K562 (cell line): Measurements from ENCODE around the gene PES1. TPM values are rescaled to one million over a fixed set of nuclear protein-coding genes. Genes with fewer than 3 reads are reported as not detected.

Experiments used
- ATAC-seq: fragments of 200-7000 bp; cut with Tn5 transposase; 3 replicates; pipeline ENCODE4 v1.9.1; 2020; ENCODE audit warnings: moderate library complexity
- BruUV-seq: library from RNA; stranded (reverse); fragments of 400-500 nt; replicated peaks from 2 replicates; lab custom pipeline; 2021; lab: Mats Ljungman, UMichigan
- CTCF ChIA-PET: fragments of 300-600 bp; formaldehyde crosslinking; extraction: SDS; loops from one replicate; lab custom pipeline; 2021; ENCODE audit warnings: low intra/inter-chr PET ratio; lab: Yijun Ruan, JAX
- POLR2A ChIA-PET: fragments of 300-600, 350-650 bp; sonication (Branson Sonifier 250); formaldehyde crosslinking; extraction: SDS; loops from one replicate; lab custom pipeline; 2021; ENCODE audit warnings: antibody characterized with exemption, inconsistent platforms; lab: Yijun Ruan, JAX
- DNase-seq, 4 experiments: peaks; one replicate each; pipeline versions ENCODE4 v3.0.0 to v3.0.0-alpha.2; 2011 to 2018; ENCODE audit warnings: low spot score in 3 of 4, mixed read lengths in 3 of 4; ENCODE audit errors: extremely low read depth in 1 of 4
- FAIRE-seq: peaks from 2 replicates; lab custom pipeline; 2011; peaks lifted over from hg19 to GRCh38; lab: Jason Lieb, UNC
- H2AFZ ChIP-seq: 2 replicates; pipeline ENCODE4 v1.6.0; 2011; ENCODE audit warnings: low read depth, low read length, control low read depth, inconsistent platforms
- H3K27ac ChIP-seq: fragments of 200-600 bp; 3 replicates; pipeline ENCODE4 v1.8.0; 2011; ENCODE audit warnings: low read depth, mild to moderate bottlenecking, control low read depth, inconsistent platforms, low read length, moderate library complexity, mixed read lengths; ENCODE audit errors: extremely low read depth
- H3K27me3 ChIP-seq, 2 experiments: fragments of 300-600 bp in 1 of 2; 2 replicates in 1 of 2; 3 replicates in 1 of 2; pipeline versions ENCODE4 v1.6.0 to v1.8.0; 2011; ENCODE audit warnings: inconsistent platforms in 2 of 2, low read length in 2 of 2, mild to moderate bottlenecking in 1 of 2, mixed read lengths in 1 of 2, moderate library complexity in 1 of 2; ENCODE audit not compliant: control insufficient read depth in 2 of 2, insufficient read depth in 2 of 2
- H3K36me3 ChIP-seq: fragments of 300-600 bp; 3 replicates; pipeline ENCODE4 v1.8.0; 2011; ENCODE audit warnings: mild to moderate bottlenecking, low read length, inconsistent platforms; ENCODE audit not compliant: control insufficient read depth, insufficient read depth
- H3K4me1 ChIP-seq, 2 experiments: fragments of 200-600 bp in 1 of 2; replicated peaks in 1 of 2; 2 replicates in 1 of 2; 3 replicates in 1 of 2; pipeline versions ENCODE4 v1.5.1 to v1.8.0; 2011; ENCODE audit warnings: inconsistent platforms in 2 of 2, low read length in 2 of 2, mild to moderate bottlenecking in 1 of 2, mixed read lengths in 1 of 2, moderate library complexity in 1 of 2; ENCODE audit not compliant: control insufficient read depth in 2 of 2, insufficient read depth in 2 of 2
- H3K4me2 ChIP-seq: 2 replicates; pipeline ENCODE4 v1.6.1; 2011; ENCODE audit warnings: low read length, control low read depth, inconsistent platforms, mixed read lengths; ENCODE audit not compliant: insufficient read depth
- H3K4me3 ChIP-seq: fragments of 200-600 bp; sonication (generic), shearing (Covaris generic); 2 replicates; pipeline ENCODE4 v1.5.1; 2016; ENCODE audit warnings: control low read depth, inconsistent platforms
- H3K79me2 ChIP-seq: fragments of 200-600 bp; 3 replicates; pipeline ENCODE4 v1.8.0; 2011; ENCODE audit warnings: low read length, inconsistent platforms; ENCODE audit not compliant: control insufficient read depth, insufficient read depth
- H3K9ac ChIP-seq, 2 experiments: 2 replicates each; pipeline versions ENCODE4 v1.6.0 to v1.6.1; 2011; ENCODE audit warnings: low read depth in 2 of 2, low read length in 2 of 2, control low read depth in 1 of 2, inconsistent platforms in 1 of 2, mild to moderate bottlenecking in 1 of 2, mixed read lengths in 1 of 2; ENCODE audit not compliant: insufficient read depth in 1 of 2
- H3K9me1 ChIP-seq: one replicate; pipeline ENCODE4 v1.6.0; 2011; ENCODE audit warnings: inconsistent platforms, mild to moderate bottlenecking, low read length, moderate library complexity; ENCODE audit not compliant: control insufficient read depth, insufficient read depth
- H3K9me3 ChIP-seq: replicated peaks from 2 replicates; pipeline ENCODE4 v1.5.1; 2011; ENCODE audit warnings: low read depth, low read length, inconsistent platforms; ENCODE audit not compliant: control insufficient read depth, insufficient read depth
- H4K20me1 ChIP-seq: replicated peaks from 2 replicates; pipeline ENCODE4 v1.6.1; 2011; ENCODE audit warnings: low read length, inconsistent platforms, mixed read lengths; ENCODE audit not compliant: control insufficient read depth, insufficient read depth
- BACH1 ChIP-seq: fragments of 200-800 bp; sonication (Bioruptor generic); IDR thresholded peaks from 2 replicates; pipeline ENCODE4 v1.6.1; 2016; ENCODE audit warnings: missing genetic modification characterization, missing compliant biosample characterization
- E2F3 ChIP-seq: fragments of 250-450 bp; sonication (Bioruptor Pico); IDR thresholded peaks from 2 replicates; pipeline ENCODE4 v1.4.0; 2020; ENCODE audit warnings: mild to moderate bottlenecking
- EZH2 ChIP-seq: IDR thresholded peaks from 2 replicates; pipeline ENCODE4 v1.6.1; 2012; ENCODE audit warnings: low read depth, mild to moderate bottlenecking, inconsistent platforms, low read length, borderline replicate concordance
- FOXK1 ChIP-seq: sonication (generic); formaldehyde crosslinking; IDR thresholded peaks from 2 replicates; pipeline ENCODE4 v1.8.0; 2022; ENCODE audit warnings: missing genetic modification reagents, mild to moderate bottlenecking, borderline replicate concordance
- GTF2E2 ChIP-seq: fragments of 200-800 bp; sonication (Bioruptor generic); IDR thresholded peaks from 2 replicates; pipeline ENCODE4 v1.6.1; 2016; ENCODE audit warnings: missing genetic modification characterization, missing compliant biosample characterization
- HNRNPLL ChIP-seq: fragments of 200-400 bp; formaldehyde crosslinking; IDR thresholded peaks from 2 replicates; pipeline ENCODE4 v1.6.1; 2017; ENCODE audit warnings: low read length, low read depth, mild to moderate bottlenecking; ENCODE audit not compliant: poor library complexity, severe bottlenecking
- KLF10 ChIP-seq: fragments of 250-450 bp; sonication (Bioruptor Pico); IDR thresholded peaks from 2 replicates; pipeline ENCODE4 v1.6.1; 2021; ENCODE audit warnings: matching md5 sums
- MCM5 ChIP-seq: fragments of 450-650 bp; IDR thresholded peaks from 2 replicates; pipeline ENCODE4 v1.6.1; 2016; ENCODE audit warnings: low read depth
- NFIC ChIP-seq: fragments of 450-650 bp; IDR thresholded peaks from 2 replicates; pipeline ENCODE4 v1.6.1; 2017; ENCODE audit warnings: mild to moderate bottlenecking, inconsistent platforms
- PHF20 ChIP-seq: fragments of 450-650 bp; IDR thresholded peaks from 2 replicates; pipeline ENCODE4 v1.6.1; 2018; ENCODE audit not compliant: partially characterized antibody
- SETDB1 ChIP-seq: IDR thresholded peaks from one replicate; pipeline ENCODE4 v1.6.1; 2012; ENCODE audit warnings: low read length, control low read depth, inconsistent platforms
- SIN3A ChIP-seq, 2 experiments: fragments of 150-350 bp in 1 of 2; IDR thresholded peaks; 2 replicates each; pipeline ENCODE4 v1.6.1; 2011 to 2016; ENCODE audit warnings: borderline replicate concordance in 2 of 2, low read depth in 2 of 2, low read length in 2 of 2, mild to moderate bottlenecking in 2 of 2, moderate library complexity in 2 of 2; ENCODE audit not compliant: control insufficient read depth in 1 of 2
- SPI1 ChIP-seq: IDR thresholded peaks from 2 replicates; pipeline ENCODE4 v1.6.1; 2011; ENCODE audit warnings: low read depth, low read length, control low read depth, borderline replicate concordance
- ZNF830 ChIP-seq: fragments of 250-450 bp; sonication (Bioruptor Pico); IDR thresholded peaks from 2 replicates; pipeline ENCODE4 v1.5.0; 2021; ENCODE audit warnings: mild to moderate bottlenecking
- WGBS: fragments of 100-300 bp; shearing (Covaris generic); methylation state at CpG from one replicate; pipeline ENCODE4 v1.1.6; 2016; ENCODE audit warnings: low coverage, mixed read lengths; ENCODE audit not compliant: insufficient coverage; ENCODE audit errors: missing lambda C conversion rate; 5-methylcytosine and 5-hydroxymethylcytosine counted together
- in situ Hi-C: fragments of 300-500 bp; cut with MboI; formaldehyde crosslinking; loops from 4 replicates; pipeline ENCODE4 v1.15.0; 2018; ENCODE audit warnings: inconsistent platforms, mixed read lengths
- intact Hi-C: fragments of 100-400 bp; cut with micrococcal nuclease; formaldehyde crosslinking; loops from 2 replicates; pipeline ENCODE4 v1.14.2; 2022
- polyA plus RNA-seq, 8 experiments: library from polyadenylated mRNA; depleted of rRNA in 4 of 8; stranded (reverse) in 5 of 8; unstranded in 3 of 8; fragments of >200 nt; fragmentation: Nextera tagmentation in 2 of 8; fragmentation: Illumina TruSeq in 1 of 8; extraction: Ambion mirVana in 2 of 8; extraction: Trizol in 1 of 8; gene quantifications; 2 replicates each; pipeline versions ENCODE4 v1.2.1 to v1.2.3, GENCODE V29; 2011 to 2014; ENCODE audit warnings: inconsistent platforms in 1 of 8, missing spikeins in 1 of 8
- total RNA-seq, 7 experiments: library from RNA; depleted of rRNA in 6 of 7; stranded (reverse); fragments of >200 nt in 6 of 7; fragmentation: Illumina TruSeq in 2 of 7; extraction: Trizol in 2 of 7; gene quantifications; 2 replicates each; pipeline versions ENCODE4 v1.2.1 to v1.2.3, GENCODE V29; 2011 to 2021; ENCODE audit warnings: low replicate concordance in 1 of 7
- TF ChIP-seq, protein P1 (sequence below): fragments of 250-450 bp; sonication (Bioruptor Pico); IDR thresholded peaks from 2 replicates; pipeline ENCODE4 v1.8.0; 2022; ENCODE audit warnings: inconsistent platforms

The PES1 gene
- total and polyA plus RNA-seq, 9 of the 15 experiments (the other 6 are each of a cell fraction or from before 2014, with no cell fraction given), result 6.5 to 158 (median 94.3) TPM

DNA sequence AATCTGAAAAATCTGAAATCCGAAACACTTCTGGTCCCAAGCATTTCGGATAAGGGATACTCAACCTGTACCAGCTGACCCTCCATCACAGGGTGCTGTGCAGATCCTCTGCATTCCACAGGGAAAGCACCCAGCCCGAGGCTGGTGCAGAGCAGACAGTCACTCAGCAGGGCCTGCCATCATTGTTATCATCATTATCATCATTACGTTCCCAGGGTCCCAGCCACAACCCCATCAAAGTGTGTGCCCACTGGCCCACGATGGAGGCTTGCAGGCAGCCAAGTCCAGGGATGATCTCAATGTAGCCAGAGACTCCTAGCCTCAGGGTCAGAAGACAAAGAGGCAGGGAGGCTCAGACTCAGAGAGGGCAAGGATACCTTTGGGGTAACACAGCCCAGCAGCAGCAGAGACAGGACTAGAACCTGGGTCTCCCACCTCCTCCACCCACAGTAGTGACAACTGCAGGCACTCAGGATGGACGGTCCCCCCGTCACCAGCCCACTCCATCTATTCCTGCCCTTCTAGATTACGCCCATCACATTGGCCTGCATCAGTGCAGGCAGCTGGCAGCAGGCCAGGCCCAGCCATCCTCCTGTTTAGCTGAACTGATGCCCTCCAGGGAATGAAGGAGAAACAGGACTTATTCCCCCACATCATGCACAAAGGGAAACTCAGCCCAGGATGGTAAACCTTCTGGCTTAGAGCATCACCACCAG is 27.5 kb downstream of the PES1 start:
- Histone ChIP-seq H3K4me3 (no peak overlapping the region), H3K27me3 (peaks cover 0 to 7% of the 10 kb centered on the region in 2 experiments; a peak in 1 of 5 replicates), H4K20me1 (no peaks in the 10 kb centered on the region), H3K9ac (no peak overlapping the region), H3K4me2 (no peak overlapping the region), H3K27ac (no peak overlapping the region), H2AFZ (no peak overlapping the region), H3K36me3 (no peaks in the 10 kb centered on the region), H3K9me3 (no peaks in the 10 kb centered on the region), H3K4me1 (peaks cover 0 to 14% of the 10 kb centered on the region in 2 experiments; a peak in 3 of 5 replicates), H3K9me1 (no peaks in the 10 kb centered on the region), H3K79me2 (no peaks in the 10 kb centered on the region)
- ChIA-PET CTCF (no interaction called here), POLR2A (no interaction called here)
- no peak for DNase-seq
- BruUV-seq, result no TSS peak
- no peak for ATAC-seq
- in situ Hi-C loops (no loop called here), intact Hi-C loops (no loop called here)
- FAIRE-seq, result no peak
- WGBS, result 9% methylated on average over 8 of the region's 8 CpGs
- no peak for TF ChIP-seq FOXK1 (CRISPR knock-in tag)
- TF ChIP-seq NFIC, result peak; percentile 71

DNA sequence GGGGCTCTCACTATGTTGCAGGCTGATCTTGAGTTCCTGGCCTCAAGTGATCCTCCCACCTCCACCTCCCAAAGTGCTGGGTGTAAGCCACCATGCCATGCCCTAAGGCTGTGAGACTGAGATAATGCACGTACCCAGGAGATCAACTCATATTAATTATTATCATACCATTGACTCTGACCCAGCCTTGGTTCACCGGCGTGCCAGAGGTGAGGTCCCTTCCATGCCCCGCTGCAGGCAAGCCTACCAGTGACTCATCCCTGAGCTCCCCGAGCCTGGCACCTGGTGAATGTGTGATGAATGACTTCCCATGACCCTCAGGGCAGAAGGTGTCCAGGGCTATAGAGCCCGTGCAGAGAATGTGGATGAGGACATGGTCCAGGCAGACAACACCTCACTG is 29.3 kb downstream of the PES1 start:
- POLR2A ChIA-PET, result interaction anchor here (0.8 kb wide), 2 partner anchors 29 to 272 kb away, joined by 3 to 5 read pairs; partner anchors contain the start of gene PES1
- H3K4me2 ChIP-seq, result no peak overlapping the region
- no peak for DNase-seq
- TF ChIP-seq, protein P1, sequence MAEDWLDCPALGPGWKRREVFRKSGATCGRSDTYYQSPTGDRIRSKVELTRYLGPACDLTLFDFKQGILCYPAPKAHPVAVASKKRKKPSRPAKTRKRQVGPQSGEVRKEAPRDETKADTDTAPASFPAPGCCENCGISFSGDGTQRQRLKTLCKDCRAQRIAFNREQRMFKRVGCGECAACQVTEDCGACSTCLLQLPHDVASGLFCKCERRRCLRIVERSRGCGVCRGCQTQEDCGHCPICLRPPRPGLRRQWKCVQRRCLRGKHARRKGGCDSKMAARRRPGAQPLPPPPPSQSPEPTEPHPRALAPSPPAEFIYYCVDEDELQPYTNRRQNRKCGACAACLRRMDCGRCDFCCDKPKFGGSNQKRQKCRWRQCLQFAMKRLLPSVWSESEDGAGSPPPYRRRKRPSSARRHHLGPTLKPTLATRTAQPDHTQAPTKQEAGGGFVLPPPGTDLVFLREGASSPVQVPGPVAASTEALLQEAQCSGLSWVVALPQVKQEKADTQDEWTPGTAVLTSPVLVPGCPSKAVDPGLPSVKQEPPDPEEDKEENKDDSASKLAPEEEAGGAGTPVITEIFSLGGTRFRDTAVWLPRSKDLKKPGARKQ, result no peak
- TF ChIP-seq BACH1 (tag) (no peak), SETDB1 (no peak), MCM5 (no peak), KLF10 (CRISPR knock-in tag) (no peak), SIN3A (IDR thresholded peaks at IDR 0.05; ENCODE audit: borderline replicate concordance in 2 of 2, control insufficient read depth in 1 of 2, low read depth in 2 of 2, low read length in 2 of 2) (no peak), HNRNPLL (no peak), GTF2E2 (tag) (no peak), SPI1 (no peak), E2F3 (CRISPR knock-in tag) (no peak), ZNF830 (CRISPR knock-in tag) (no peak), PHF20 (no peak), EZH2 (no peak)

More for the DNA sequence above, 29.3 kb downstream of the PES1 start:
- intact Hi-C loops, result no loop called here
- peaks cover 0 to 4% of the 10 kb centered on the region in 2 experiments; a peak in 1 of 5 replicates for H3K27me3 ChIP-seq
- in situ Hi-C loops, result no loop called here
- H4K20me1 ChIP-seq, result no peaks in the 10 kb centered on the region
- H3K9me1 ChIP-seq, result no peaks in the 10 kb centered on the region
- no peak for ATAC-seq
- CTCF ChIA-PET, result no interaction called here
- H3K27ac ChIP-seq, result no peak overlapping the region
- FAIRE-seq, result no peak
- no peaks in the 10 kb centered on the region for H3K9me3 ChIP-seq
- 35% methylated on average over 5 of the region's 6 CpGs for WGBS
- H3K36me3 ChIP-seq, result no peaks in the 10 kb centered on the region
- H2AFZ ChIP-seq, result no peak overlapping the region
- no TSS peak for BruUV-seq
- H3K4me3 ChIP-seq, result no peak overlapping the region
- peaks cover 0 to 14% of the 10 kb centered on the region in 2 experiments; a peak in 3 of 5 replicates for H3K4me1 ChIP-seq
- no peak overlapping the region for H3K9ac ChIP-seq
- H3K79me2 ChIP-seq, result no peaks in the 10 kb centered on the region
